Tibial nerve (tissue), 4 donors: ENCODE data around the gene PSTK.

Source experiments
- CTCF ChIP-seq, 5 experiments: fragments of 200-600 bp in 3 of 5; fragments of 450-650 bp in 2 of 5; sonication (generic) in 3 of 5; IDR thresholded peaks; one replicate each; pipeline ENCODE4 v1.5.1; 2016 to 2019; ENCODE audit warnings: antibody characterized with exemption in 5 of 5, mild to moderate bottlenecking in 3 of 5, moderate library complexity in 2 of 5
- EP300 ChIP-seq, 2 donors: sonication (generic); formaldehyde crosslinking; IDR thresholded peaks; one replicate each; pipeline ENCODE4 v1.6.1; 2017; ENCODE audit warnings: antibody characterized with exemption in 2 of 2, mild to moderate bottlenecking in 1 of 2
- POLR2A ChIP-seq, 2 donors: fragments of 450-650 bp; IDR thresholded peaks; one replicate each; pipeline ENCODE4 v1.6.1; 2017; ENCODE audit warnings: antibody characterized with exemption in 2 of 2, mild to moderate bottlenecking in 2 of 2, moderate library complexity in 2 of 2

GRCh38 chr10:122997864-122998263 lies 17.7 kb downstream of the PSTK start:
- no peak for TF ChIP-seq CTCF (IDR thresholded peaks at IDR 0.05)
- TF ChIP-seq EP300 (IDR thresholded peaks at IDR 0.05), result no peak
- TF ChIP-seq POLR2A (IDR thresholded peaks at IDR 0.05), result no peak
